Endothelial cell of umbilical vein (primary cell): Measurements from ENCODE around the gene CLPTM1L. TPM values are rescaled to one million over a fixed set of nuclear protein-coding genes. Genes with fewer than 3 reads are reported as not detected.

Experiments
- BruUV-seq: library from RNA; stranded (reverse); fragments of 400-500 nt; replicated peaks from 2 replicates; lab custom pipeline; 2021; lab: Mats Ljungman, UMichigan
- CTCF ChIA-PET: fragments of 300-600, 350-600 bp; sonication (Branson Sonifier 250); formaldehyde crosslinking; loops from one replicate; lab custom pipeline; 2021; ENCODE audit warnings: antibody characterized with exemption, inconsistent platforms; lab: Charles Lee
- POLR2A ChIA-PET: fragments of 300-600, 350-600 bp; sonication (Branson Sonifier 250); formaldehyde crosslinking; loops from one replicate; lab custom pipeline; 2021; ENCODE audit warnings: antibody characterized with exemption, inconsistent platforms; lab: Charles Lee
- DNase-seq: peaks from one replicate; pipeline ENCODE4 v3.0.0-alpha.2; 2011; ENCODE audit warnings: low read depth, low spot score
- FAIRE-seq: peaks from 2 replicates; lab custom pipeline; 2011; peaks lifted over from hg19 to GRCh38; lab: Jason Lieb, UNC
- H2AFZ ChIP-seq: 2 replicates; pipeline ENCODE4 v1.6.0; 2012; ENCODE audit warnings: low read depth, low read length, control low read depth, inconsistent platforms
- H3K27ac ChIP-seq: 2 replicates; pipeline ENCODE4 v1.5.1; 2011; ENCODE audit warnings: low read depth, mild to moderate bottlenecking, control low read depth, low read length, moderate library complexity; ENCODE audit not compliant: insufficient read depth
- H3K27me3 ChIP-seq, 2 experiments: 2 replicates each; pipeline versions ENCODE4 v1.6.0 to v1.6.1; 2011; ENCODE audit warnings: low read length in 2 of 2, mixed read lengths in 1 of 2; ENCODE audit not compliant: control insufficient read depth in 2 of 2, insufficient read depth in 2 of 2
- H3K36me3 ChIP-seq, 2 experiments: 2 replicates in 1 of 2; 3 replicates in 1 of 2; pipeline ENCODE4 v1.5.1; 2011; ENCODE audit warnings: low read length in 2 of 2, mild to moderate bottlenecking in 1 of 2, moderate library complexity in 1 of 2; ENCODE audit not compliant: control insufficient read depth in 2 of 2, insufficient read depth in 2 of 2; ENCODE audit errors: extremely low read depth in 1 of 2
- H3K4me1 ChIP-seq: 3 replicates; pipeline ENCODE4 v1.5.1; 2011; ENCODE audit warnings: mild to moderate bottlenecking, low read length; ENCODE audit not compliant: control insufficient read depth, insufficient read depth; ENCODE audit errors: extremely low read depth
- H3K4me2 ChIP-seq: 2 replicates; pipeline ENCODE4 v1.6.1; 2011; ENCODE audit warnings: low read length, control low read depth, mixed read lengths; ENCODE audit not compliant: insufficient read depth
- H3K4me3 ChIP-seq, 3 experiments: fragments of 200-600 bp in 1 of 3; sonication (generic), shearing (Covaris generic) in 1 of 3; replicated peaks in 1 of 3; 2 replicates each; pipeline ENCODE4 v1.5.1; 2011 to 2016; ENCODE audit warnings: control low read depth in 3 of 3, low read length in 3 of 3, mild to moderate bottlenecking in 2 of 3, inconsistent platforms in 1 of 3, low read depth in 1 of 3, moderate library complexity in 1 of 3; ENCODE audit not compliant: insufficient read depth in 1 of 3
- H3K79me2 ChIP-seq: 2 replicates; pipeline ENCODE4 v1.6.0; 2012; ENCODE audit warnings: low read length, inconsistent platforms; ENCODE audit not compliant: control insufficient read depth, insufficient read depth
- H3K9ac ChIP-seq: replicated peaks from 2 replicates; pipeline ENCODE3; 2011; ENCODE audit warnings: low read length, control low read depth; ENCODE audit not compliant: insufficient read depth; ENCODE audit errors: extremely low read depth
- H3K9me1 ChIP-seq: replicated peaks from 3 replicates; pipeline ENCODE4 v1.6.0; 2011; ENCODE audit warnings: mild to moderate bottlenecking, low read length; ENCODE audit not compliant: control insufficient read depth, insufficient read depth; ENCODE audit errors: extremely low read depth
- H3K9me3 ChIP-seq: replicated peaks from 2 replicates; pipeline ENCODE4 v1.5.1; 2012; ENCODE audit warnings: low read length, inconsistent platforms; ENCODE audit not compliant: control insufficient read depth, insufficient read depth
- H4K20me1 ChIP-seq: replicated peaks from 2 replicates; pipeline ENCODE3; 2011; ENCODE audit warnings: mild to moderate bottlenecking, low read length; ENCODE audit not compliant: control insufficient read depth, insufficient read depth; ENCODE audit errors: extremely low read depth
- EZH2 ChIP-seq: IDR thresholded peaks from 2 replicates; pipeline ENCODE4 v1.6.1; 2012; ENCODE audit warnings: borderline replicate concordance, low read depth, mild to moderate bottlenecking, moderate library complexity, low read length, inconsistent platforms; ENCODE audit not compliant: severe bottlenecking
- FOS ChIP-seq: IDR thresholded peaks from 2 replicates; pipeline ENCODE4 v1.6.1; 2011; ENCODE audit warnings: mild to moderate bottlenecking, low read length, moderate library complexity, borderline replicate concordance; ENCODE audit not compliant: insufficient read depth
- GATA2 ChIP-seq: IDR thresholded peaks from 2 replicates; pipeline ENCODE4 v1.7.0; 2011; ENCODE audit warnings: low read depth, mild to moderate bottlenecking, moderate library complexity, mixed read lengths, low read length; ENCODE audit not compliant: insufficient read length, insufficient read depth
- JUN ChIP-seq: IDR thresholded peaks from 2 replicates; pipeline ENCODE4 v1.6.1; 2011; ENCODE audit warnings: borderline replicate concordance, low read depth; ENCODE audit not compliant: insufficient read length, insufficient read depth
- MYC ChIP-seq: IDR thresholded peaks from one replicate; pipeline ENCODE4 v1.6.1; 2011; ENCODE audit warnings: mild to moderate bottlenecking, low read depth, low read length
- POLR2A ChIP-seq: IDR thresholded peaks from 2 replicates; pipeline ENCODE4 v1.6.1; 2012; ENCODE audit warnings: low read depth, mild to moderate bottlenecking, control low read depth, low read length
- POLR2AphosphoS5 ChIP-seq: IDR thresholded peaks from 2 replicates; pipeline ENCODE4 v1.6.1; 2012; ENCODE audit warnings: low read depth, mild to moderate bottlenecking, control low read depth, low read length, moderate library complexity; ENCODE audit not compliant: insufficient read depth
- dilution Hi-C: fragments of 300-500 bp; cut with MboI; formaldehyde crosslinking; loops from one replicate; pipeline ENCODE4 v1.15.0; 2019; ENCODE audit warnings: low sequenced_read_pairs; ENCODE audit not compliant: extremely low pct_ligation_motif_present
- intact Hi-C: fragments of 100-400 bp; cut with micrococcal nuclease; formaldehyde crosslinking; loops from one replicate; pipeline ENCODE4 v1.10.0; 2022
- polyA plus RNA-seq, 4 experiments: library from polyadenylated mRNA; depleted of rRNA in 3 of 4; stranded (reverse) in 3 of 4; unstranded in 1 of 4; fragments of >200 nt; gene quantifications; 2 replicates each; pipeline versions ENCODE4 v1.2.1 to v1.2.3, GENCODE V29; 2011 to 2012; ENCODE audit warnings: missing spikeins in 1 of 4
- total RNA-seq: library from RNA; stranded (reverse); gene quantifications from 2 replicates; pipeline ENCODE4 v1.2.3, GENCODE V29; 2021
- TF ChIP-seq, protein P1 (sequence below), 2 donors: IDR thresholded peaks; 1 replicate in 1 of 2; 2 replicates in 1 of 2; pipeline ENCODE4 v1.5.1; 2011; ENCODE audit warnings: low read length in 2 of 2, mild to moderate bottlenecking in 2 of 2, moderate library complexity in 2 of 2, control low read depth in 1 of 2, inconsistent platforms in 1 of 2, low read depth in 1 of 2; ENCODE audit not compliant: insufficient read depth in 1 of 2; ENCODE audit errors: extremely low read depth in 1 of 2
- TF ChIP-seq, protein P2 (sequence below): IDR thresholded peaks from 2 replicates; pipeline ENCODE4 v1.6.1; 2011; ENCODE audit not compliant: insufficient read depth, insufficient read length

CLPTM1L gene
- total and polyA plus RNA-seq, 2 donors (not counting 3 experiments of a cell fraction or from before 2014, with no cell fraction given): 116 to 191 TPM

DNA sequence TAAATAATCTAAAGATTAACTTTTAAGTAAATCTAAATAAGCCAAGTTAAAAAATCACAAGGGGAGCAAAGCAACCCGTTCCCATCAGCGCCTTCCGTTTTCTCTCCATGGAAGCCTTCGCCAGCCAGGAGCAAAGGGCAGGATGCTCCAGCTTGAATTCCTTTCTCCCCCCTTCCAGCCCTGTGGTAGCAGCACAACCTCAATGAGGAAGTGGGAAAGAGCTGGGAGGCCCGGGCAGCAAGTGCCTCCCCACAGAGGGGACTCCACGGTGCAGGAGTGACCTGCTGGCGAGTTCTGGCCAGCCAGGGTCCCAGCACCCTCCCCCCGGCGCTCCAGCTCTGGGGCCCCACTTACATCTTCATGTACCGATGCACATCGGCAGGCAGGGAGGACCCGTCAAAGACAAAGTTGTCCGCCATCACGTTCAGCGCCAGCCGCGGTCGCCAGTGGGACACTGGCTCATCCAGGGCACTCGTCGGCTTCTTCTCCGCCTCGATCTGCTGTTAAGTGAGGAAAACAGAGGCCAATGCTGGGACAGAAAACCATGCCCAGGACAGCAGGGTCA, 6.3 kb downstream of the CLPTM1L start:
- H3K9me1 ChIP-seq: no peaks in the 10 kb centered on the region
- no peak overlapping the region for H3K4me3 ChIP-seq
- no peak overlapping the region for H3K9ac ChIP-seq
- no TSS peak for BruUV-seq
- H3K27ac ChIP-seq: no peak overlapping the region
- no peaks in the 10 kb centered on the region for H4K20me1 ChIP-seq
- no peak overlapping the region for H3K4me2 ChIP-seq
- no peak for FAIRE-seq
- CTCF ChIA-PET: no interaction called here
- dilution Hi-C loops: no loop called here
- H3K9me3 ChIP-seq: no peaks in the 10 kb centered on the region
- peaks cover 3 to 65% of the 10 kb centered on the region in 2 experiments for H3K36me3 ChIP-seq
- H2AFZ ChIP-seq: no peak overlapping the region
- POLR2A ChIA-PET: no interaction called here
- no peak for DNase-seq
- H3K79me2 ChIP-seq: peaks cover 6% of the 10 kb centered on the region
- H3K27me3 ChIP-seq: no peaks in the 10 kb centered on the region
- no peaks in the 10 kb centered on the region for H3K4me1 ChIP-seq
- intact Hi-C loops: no loop called here
- TF ChIP-seq POLR2AphosphoS5: no peak
- TF ChIP-seq FOS: no peak
- no peak for TF ChIP-seq EZH2
- no peak for TF ChIP-seq GATA2
- TF ChIP-seq, protein P1, sequence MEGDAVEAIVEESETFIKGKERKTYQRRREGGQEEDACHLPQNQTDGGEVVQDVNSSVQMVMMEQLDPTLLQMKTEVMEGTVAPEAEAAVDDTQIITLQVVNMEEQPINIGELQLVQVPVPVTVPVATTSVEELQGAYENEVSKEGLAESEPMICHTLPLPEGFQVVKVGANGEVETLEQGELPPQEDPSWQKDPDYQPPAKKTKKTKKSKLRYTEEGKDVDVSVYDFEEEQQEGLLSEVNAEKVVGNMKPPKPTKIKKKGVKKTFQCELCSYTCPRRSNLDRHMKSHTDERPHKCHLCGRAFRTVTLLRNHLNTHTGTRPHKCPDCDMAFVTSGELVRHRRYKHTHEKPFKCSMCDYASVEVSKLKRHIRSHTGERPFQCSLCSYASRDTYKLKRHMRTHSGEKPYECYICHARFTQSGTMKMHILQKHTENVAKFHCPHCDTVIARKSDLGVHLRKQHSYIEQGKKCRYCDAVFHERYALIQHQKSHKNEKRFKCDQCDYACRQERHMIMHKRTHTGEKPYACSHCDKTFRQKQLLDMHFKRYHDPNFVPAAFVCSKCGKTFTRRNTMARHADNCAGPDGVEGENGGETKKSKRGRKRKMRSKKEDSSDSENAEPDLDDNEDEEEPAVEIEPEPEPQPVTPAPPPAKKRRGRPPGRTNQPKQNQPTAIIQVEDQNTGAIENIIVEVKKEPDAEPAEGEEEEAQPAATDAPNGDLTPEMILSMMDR (IDR thresholded peaks at IDR 0.05; ENCODE audit: extremely low read depth in 1 of 2, insufficient read depth in 1 of 2, low read depth in 1 of 2, low read length in 2 of 2): no peak
- TF ChIP-seq JUN: no peak
- TF ChIP-seq POLR2A: no peak
- TF ChIP-seq, protein P2, sequence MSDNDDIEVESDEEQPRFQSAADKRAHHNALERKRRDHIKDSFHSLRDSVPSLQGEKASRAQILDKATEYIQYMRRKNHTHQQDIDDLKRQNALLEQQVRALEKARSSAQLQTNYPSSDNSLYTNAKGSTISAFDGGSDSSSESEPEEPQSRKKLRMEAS: no peak
- TF ChIP-seq MYC: no peak
